ENCODE data around the gene ACVR1B.

Gene ACVR1B

DNA sequence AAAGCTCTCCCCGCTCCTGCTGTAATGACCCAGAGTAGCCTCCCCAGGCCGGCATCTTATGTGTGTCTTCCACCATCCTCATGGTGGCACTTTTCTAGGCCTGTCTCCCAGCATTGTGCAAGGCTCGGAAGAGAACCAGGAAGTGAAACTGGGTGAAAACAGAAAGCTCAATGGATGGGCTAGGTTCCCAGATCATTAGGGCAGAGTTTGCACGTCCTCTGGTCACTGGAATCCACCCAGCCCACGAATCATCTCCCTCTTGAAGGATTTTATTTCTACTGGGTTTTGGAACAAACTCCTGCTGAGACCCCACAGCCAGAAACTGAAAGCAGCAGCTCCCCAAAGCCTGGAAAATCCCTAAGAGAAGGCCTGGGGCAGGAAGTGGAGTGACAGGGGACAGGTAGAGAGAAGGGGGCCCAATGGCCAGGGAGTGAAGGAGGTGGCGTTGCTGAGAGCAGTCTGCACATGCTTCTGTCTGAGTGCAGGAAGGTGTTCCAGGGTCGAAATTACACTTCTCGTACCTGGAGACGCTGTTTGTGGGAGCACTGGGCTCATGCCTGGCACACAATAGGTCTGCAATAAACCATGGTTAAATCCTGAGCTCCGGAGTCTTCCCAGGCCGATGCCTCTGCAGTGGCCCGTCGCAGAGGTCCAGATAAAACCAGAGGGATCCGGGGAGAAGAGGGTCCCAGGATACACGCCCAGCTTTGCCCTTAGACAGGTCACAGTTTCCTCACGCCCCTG lies 28.6 kb upstream of the ACVR1B start:
- H3K36me3 ChIP-seq (ENCODE audit: insufficient read depth, low read length) = no peaks in the 10 kb centered on the region
- H2AFZ ChIP-seq (ENCODE audit: low read depth, low read length) = no peak overlapping the region
- peaks cover 27% of the 10 kb centered on the region for H3K27me3 ChIP-seq (ENCODE audit: insufficient read depth, low read length)
- no peak overlapping the region for H3K4me3 ChIP-seq (ENCODE audit: low read length)
- H3K4me1 ChIP-seq (ENCODE audit: insufficient read depth, low read length) = no peaks in the 10 kb centered on the region
- H3K9me3 ChIP-seq (ENCODE audit: low read length) = peaks cover 2% of the 10 kb centered on the region

DNA sequence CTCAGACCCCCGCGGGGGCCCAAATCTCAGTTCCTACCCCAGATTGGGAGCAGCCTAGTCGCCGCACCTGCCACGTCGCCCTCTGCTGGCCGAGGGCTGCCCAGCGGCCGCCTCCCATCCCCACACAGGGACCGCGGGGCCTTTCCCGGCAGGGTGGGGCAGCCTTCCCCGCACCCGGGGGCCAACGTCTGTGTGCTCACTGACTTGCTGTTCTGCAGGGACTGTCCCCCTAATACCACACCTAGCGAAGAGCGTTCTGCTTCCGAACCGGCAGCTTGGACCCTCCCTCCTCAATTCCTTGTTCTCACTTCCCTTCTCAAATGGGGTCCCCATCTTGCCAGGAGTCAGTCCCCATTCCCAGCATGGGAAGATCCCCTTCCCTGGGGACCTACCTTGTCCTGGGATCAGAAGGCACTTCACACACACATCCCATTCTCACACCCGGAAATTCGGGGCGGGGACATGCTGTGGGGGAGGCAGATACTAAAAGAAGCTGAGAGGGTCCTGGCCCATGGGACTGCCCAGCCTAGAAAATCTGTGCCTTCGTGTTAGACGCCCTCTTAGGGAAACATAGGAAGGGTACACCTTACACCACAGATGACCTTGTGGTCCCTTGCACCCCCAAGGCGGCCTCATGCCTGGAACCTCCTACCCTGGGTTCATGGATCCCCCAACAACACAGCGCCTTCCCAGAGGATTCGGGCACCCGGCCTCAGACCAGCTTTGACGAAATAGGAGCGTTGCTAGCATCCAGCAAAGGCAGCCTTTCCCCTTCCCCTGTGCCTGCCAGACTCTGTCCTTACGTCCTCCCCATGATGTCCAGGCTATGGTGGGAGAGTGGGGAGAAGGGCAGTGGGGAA lies 27.8 kb upstream of the ACVR1B start:
- Histone ChIP-seq H3K4me3 (ENCODE audit: low read length) (no peak overlapping the region), H3K4me1 (ENCODE audit: insufficient read depth, low read length) (no peaks in the 10 kb centered on the region), H3K27me3 (ENCODE audit: insufficient read depth, low read length) (peaks cover 27% of the 10 kb centered on the region), H3K9me3 (ENCODE audit: low read length) (peaks cover 2% of the 10 kb centered on the region), H3K36me3 (ENCODE audit: insufficient read depth, low read length) (no peaks in the 10 kb centered on the region), H2AFZ (ENCODE audit: low read depth, low read length) (no peak overlapping the region)

DNA sequence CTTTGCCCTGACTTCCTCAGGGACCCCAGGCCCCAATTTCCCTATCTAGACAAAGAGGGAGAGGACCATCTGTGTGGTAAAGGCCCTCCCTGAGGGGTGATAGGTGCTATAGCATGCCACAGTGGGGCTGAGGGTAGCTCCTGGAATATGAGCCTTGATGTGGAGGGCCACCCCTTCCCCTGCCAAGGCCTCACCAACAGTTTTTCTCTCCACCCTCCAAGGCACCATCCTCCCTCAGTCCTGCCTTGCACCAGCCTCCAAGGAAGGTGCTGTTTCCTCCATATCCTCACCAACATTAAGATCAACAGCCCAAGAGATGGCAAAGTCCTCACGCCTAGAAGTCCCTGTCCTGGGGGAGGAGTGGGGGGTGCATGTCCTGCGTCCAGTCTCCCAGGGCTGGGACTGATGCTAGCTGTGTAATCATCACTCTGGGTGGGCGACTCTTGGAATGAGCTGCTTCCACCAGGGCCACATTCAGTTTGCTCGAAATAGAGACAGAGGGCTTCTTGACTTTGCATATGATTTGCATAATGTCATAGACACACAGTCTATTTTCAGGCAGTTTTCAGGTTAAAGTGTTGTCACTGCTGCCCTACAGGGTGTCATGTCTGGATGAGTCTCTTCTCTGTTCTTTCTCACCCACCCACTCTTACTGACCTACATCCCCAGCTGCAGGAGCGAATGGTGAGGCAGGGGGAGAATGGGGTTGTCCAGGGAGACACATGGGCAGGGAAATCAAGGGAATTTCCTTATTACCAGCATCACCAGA lies 26.8 kb upstream of the ACVR1B start:
- H3K4me1 ChIP-seq (ENCODE audit: insufficient read depth, low read length) = no peaks in the 10 kb centered on the region
- no peak overlapping the region for H2AFZ ChIP-seq (ENCODE audit: low read depth, low read length)
- H3K4me3 ChIP-seq (ENCODE audit: low read length) = no peak overlapping the region
- H3K9me3 ChIP-seq (ENCODE audit: low read length) = peaks cover 2% of the 10 kb centered on the region
- H3K27me3 ChIP-seq (ENCODE audit: insufficient read depth, low read length) = peaks cover 27% of the 10 kb centered on the region
- H3K36me3 ChIP-seq (ENCODE audit: insufficient read depth, low read length) = no peaks in the 10 kb centered on the region

DNA sequence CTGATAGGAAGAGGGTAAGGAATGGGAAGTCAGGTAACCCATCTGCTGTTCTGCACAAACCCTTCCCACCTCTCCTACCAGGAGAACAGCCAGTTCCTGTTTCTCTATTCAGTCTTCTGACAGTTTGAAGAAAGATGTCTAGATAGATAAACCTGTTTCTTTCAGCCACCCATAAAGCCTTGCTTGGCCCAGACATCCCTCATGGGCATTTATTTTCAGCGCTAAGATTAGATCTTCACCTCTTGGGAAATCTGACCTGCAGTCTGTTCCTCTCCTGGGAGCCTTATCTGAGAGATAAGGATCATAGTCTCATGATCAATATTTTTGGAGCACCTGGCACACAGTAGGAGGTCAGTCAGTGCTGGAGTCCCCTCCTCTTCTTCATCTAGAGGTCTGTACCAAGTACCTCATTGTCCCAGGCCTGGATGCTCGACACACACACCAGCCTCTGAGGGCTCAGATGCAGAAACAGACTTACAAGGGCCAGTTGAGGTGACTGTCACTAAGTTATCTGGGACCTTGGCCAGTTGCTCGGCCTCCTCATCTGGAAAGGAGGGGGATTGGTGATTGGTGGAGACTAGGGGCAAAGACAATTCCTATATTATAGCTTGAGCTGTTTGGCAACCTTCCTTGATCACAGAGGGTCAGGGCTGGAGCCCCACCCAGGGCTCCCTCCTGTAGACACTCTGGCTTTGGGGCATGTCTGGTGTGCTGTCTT lies 26.0 kb upstream of the ACVR1B start:
- H3K9me3 ChIP-seq (ENCODE audit: low read length) = peaks cover 2% of the 10 kb centered on the region
- peaks cover 27% of the 10 kb centered on the region for H3K27me3 ChIP-seq (ENCODE audit: insufficient read depth, low read length)
- H3K36me3 ChIP-seq (ENCODE audit: insufficient read depth, low read length) = no peaks in the 10 kb centered on the region
- no peaks in the 10 kb centered on the region for H3K4me1 ChIP-seq (ENCODE audit: insufficient read depth, low read length)
- no peak overlapping the region for H2AFZ ChIP-seq (ENCODE audit: low read depth, low read length)
- no peak overlapping the region for H3K4me3 ChIP-seq (ENCODE audit: low read length)

DNA sequence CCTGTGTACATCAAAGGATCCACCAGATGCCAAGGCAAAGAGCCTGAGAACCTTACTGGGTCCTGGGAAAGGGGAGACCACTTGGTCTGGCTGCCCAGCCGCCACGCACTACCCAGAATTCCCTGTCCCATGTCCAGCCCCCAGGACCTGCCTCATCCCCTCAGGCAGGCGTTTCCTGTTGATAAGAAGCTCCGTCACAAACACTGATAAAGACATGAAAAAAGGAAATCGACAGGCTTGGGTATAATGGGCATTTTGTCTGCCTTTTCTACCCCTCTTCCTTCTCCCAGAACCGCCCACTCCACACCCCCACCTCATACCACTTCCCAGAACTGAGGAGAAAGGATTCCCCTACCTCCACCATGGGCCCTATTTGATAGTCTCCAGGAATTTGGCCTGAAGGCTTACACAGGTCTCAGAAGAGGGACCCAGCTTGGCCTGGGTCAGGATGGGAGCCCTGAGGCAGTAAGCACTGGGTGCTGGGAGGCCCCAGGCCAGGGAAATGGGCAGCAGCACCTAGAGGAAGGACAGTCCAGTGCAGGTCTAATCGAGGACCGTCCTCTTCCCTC lies 25.4 kb upstream of the ACVR1B start:
- Histone ChIP-seq H3K4me1 (ENCODE audit: insufficient read depth, low read length) (no peaks in the 10 kb centered on the region), H3K27me3 (ENCODE audit: insufficient read depth, low read length) (peaks cover 27% of the 10 kb centered on the region), H3K9me3 (ENCODE audit: low read length) (peaks cover 2% of the 10 kb centered on the region), H3K4me3 (ENCODE audit: low read length) (no peak overlapping the region), H3K36me3 (ENCODE audit: insufficient read depth, low read length) (no peaks in the 10 kb centered on the region), H2AFZ (ENCODE audit: low read depth, low read length) (no peak overlapping the region)

DNA sequence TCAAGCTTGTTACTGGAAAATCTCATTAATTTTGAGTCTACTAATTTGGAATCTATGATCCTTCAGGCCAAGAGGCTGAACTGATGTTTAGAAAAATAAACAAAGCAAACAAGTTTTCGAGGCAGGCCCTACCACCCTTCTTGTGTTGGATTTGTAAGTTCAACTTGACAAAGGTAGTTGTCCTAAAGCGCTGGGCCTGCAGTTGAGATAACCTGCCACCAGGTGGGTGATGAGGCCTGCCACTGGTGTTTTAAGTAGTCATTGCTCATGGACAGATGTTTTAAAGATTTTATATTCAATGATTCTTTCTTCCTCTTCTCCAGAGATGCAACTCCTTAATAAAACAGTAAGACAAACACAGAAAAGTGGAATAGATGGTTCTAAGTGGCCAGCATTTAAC lies 24.8 kb upstream of the ACVR1B start:
- Histone ChIP-seq H3K9me3 (ENCODE audit: low read length) (peaks cover 2% of the 10 kb centered on the region), H2AFZ (ENCODE audit: low read depth, low read length) (no peak overlapping the region), H3K27me3 (ENCODE audit: insufficient read depth, low read length) (peaks cover 27% of the 10 kb centered on the region), H3K4me1 (ENCODE audit: insufficient read depth, low read length) (no peaks in the 10 kb centered on the region), H3K4me3 (ENCODE audit: low read length) (no peak overlapping the region), H3K36me3 (ENCODE audit: insufficient read depth, low read length) (no peaks in the 10 kb centered on the region)

DNA sequence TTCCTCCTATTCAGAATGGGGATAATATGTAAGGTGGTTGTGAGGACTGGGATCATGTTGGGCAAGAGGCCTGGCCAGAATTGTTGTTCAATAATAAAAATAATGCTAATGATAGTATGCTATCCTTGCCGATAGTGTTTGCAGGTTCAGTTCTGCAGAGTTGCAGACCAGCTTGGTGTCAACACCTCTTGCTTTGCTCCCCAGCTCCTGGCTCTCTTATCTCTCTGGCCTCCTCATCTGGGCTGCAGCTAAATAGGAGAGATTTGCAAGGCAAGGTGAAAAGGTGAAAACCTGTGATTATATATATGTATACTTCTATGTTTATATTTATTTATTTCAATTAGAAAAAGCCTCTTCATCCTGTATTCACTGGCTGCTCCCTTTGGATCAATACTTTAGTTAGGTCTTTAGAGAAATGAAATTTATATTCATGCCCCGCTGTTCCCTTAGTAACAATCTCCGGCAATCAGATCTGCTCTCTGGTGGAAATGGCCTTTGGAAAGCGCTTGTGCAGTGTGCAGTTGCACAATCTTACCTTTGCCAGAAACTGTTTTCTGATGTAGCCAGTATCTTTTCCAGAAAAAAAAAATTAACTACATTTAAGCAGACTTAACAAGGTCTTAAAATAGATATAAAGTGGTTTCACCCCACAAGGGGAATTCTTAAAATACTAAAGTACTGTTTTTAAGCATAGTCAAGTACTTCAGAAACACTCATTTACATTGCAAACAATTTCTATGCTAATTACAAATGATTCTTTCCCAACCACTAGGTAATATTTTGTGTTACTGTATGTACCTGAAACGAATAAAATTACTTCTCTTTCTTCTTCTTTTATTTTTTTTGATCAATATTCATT lies 19.1 kb upstream of the ACVR1B start:
- Histone ChIP-seq H3K4me3 (ENCODE audit: low read length) (no peak overlapping the region), H3K9me3 (ENCODE audit: low read length) (no peaks in the 10 kb centered on the region), H2AFZ (ENCODE audit: low read depth, low read length) (no peak overlapping the region), H3K4me1 (ENCODE audit: insufficient read depth, low read length) (peaks cover under 1% of the 10 kb centered on the region), H3K27me3 (ENCODE audit: insufficient read depth, low read length) (peaks cover 8% of the 10 kb centered on the region), H3K36me3 (ENCODE audit: insufficient read depth, low read length) (no peaks in the 10 kb centered on the region)

DNA sequence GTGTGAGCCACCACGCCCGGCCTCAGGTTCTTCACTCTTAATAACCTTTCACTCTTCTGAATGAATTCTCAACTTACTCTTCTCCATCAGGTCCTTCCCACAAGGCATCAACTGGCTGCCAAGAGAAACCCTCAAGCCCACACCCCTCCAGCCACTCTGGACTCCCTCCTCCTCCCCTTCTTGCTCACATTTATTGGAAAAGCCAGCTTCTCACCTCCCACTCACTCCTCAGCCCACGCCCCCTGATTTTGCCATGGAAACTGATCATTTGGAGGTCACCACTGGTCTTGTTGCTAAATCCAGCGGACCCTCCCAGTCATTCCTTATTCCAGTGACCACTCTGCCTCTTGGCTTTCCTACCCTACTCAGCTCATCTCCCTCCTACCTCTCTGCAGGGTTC lies 17.4 kb upstream of the ACVR1B start:
- H3K9me3 ChIP-seq (ENCODE audit: low read length) = no peaks in the 10 kb centered on the region
- peaks cover 8% of the 10 kb centered on the region for H3K27me3 ChIP-seq (ENCODE audit: insufficient read depth, low read length)
- H3K36me3 ChIP-seq (ENCODE audit: insufficient read depth, low read length) = no peaks in the 10 kb centered on the region
- H2AFZ ChIP-seq (ENCODE audit: low read depth, low read length) = no peak overlapping the region
- H3K4me3 ChIP-seq (ENCODE audit: low read length) = no peak overlapping the region
- H3K4me1 ChIP-seq (ENCODE audit: insufficient read depth, low read length) = peaks cover 9% of the 10 kb centered on the region

DNA sequence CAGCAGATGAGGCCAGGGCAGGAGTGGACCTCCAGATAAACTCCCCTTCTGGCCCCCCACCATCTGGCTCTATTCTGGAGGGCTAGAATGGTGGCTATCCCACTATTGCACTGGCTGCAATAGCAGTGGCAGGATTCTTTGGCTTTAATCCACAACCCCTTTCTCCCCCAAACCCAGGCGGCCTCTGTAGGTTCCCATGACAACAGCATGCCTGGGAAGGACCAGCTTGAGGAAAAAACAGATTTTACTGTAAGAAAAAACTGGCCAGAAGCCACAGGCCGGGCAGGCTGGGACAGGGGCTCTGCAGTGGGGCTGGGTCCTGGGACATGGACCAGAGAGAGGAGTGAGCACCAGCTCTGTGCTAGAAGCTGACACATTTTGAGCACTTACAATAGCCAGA lies 13.6 kb upstream of the ACVR1B start:
- no peaks in the 10 kb centered on the region for H3K9me3 ChIP-seq (ENCODE audit: low read length)
- no peak overlapping the region for H2AFZ ChIP-seq (ENCODE audit: low read depth, low read length)
- H3K4me3 ChIP-seq (ENCODE audit: low read length) = no peak overlapping the region
- peaks cover 5% of the 10 kb centered on the region for H3K27me3 ChIP-seq (ENCODE audit: insufficient read depth, low read length)
- no peaks in the 10 kb centered on the region for H3K36me3 ChIP-seq (ENCODE audit: insufficient read depth, low read length)
- peaks cover 9% of the 10 kb centered on the region for H3K4me1 ChIP-seq (ENCODE audit: insufficient read depth, low read length)

DNA sequence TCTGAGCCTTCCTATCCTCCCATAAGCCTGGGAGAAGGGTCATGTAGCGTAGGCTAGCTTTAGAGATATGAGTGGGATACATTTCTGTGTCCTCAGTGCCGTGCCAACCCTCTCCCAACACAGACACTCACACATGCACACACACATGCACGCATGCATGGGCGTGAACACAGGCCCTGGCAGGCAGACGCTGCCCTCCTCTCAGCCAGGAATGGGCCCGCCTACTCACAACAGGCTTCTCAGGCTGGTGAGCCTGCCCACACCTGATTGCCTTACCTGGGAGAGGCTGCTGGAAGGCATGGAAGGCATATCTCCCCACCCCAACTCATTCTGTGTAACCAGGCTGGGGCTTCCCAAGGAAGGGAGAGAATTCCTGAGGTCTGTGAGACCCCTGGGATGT lies 12.8 kb upstream of the ACVR1B start:
- Histone ChIP-seq H3K27me3 (ENCODE audit: insufficient read depth, low read length) (peaks cover 8% of the 10 kb centered on the region), H2AFZ (ENCODE audit: low read depth, low read length) (no peak overlapping the region), H3K4me1 (ENCODE audit: insufficient read depth, low read length) (peaks cover 9% of the 10 kb centered on the region), H3K9me3 (ENCODE audit: low read length) (peaks cover 2% of the 10 kb centered on the region), H3K36me3 (ENCODE audit: insufficient read depth, low read length) (no peaks in the 10 kb centered on the region), H3K4me3 (ENCODE audit: low read length) (no peak overlapping the region)

DNA sequence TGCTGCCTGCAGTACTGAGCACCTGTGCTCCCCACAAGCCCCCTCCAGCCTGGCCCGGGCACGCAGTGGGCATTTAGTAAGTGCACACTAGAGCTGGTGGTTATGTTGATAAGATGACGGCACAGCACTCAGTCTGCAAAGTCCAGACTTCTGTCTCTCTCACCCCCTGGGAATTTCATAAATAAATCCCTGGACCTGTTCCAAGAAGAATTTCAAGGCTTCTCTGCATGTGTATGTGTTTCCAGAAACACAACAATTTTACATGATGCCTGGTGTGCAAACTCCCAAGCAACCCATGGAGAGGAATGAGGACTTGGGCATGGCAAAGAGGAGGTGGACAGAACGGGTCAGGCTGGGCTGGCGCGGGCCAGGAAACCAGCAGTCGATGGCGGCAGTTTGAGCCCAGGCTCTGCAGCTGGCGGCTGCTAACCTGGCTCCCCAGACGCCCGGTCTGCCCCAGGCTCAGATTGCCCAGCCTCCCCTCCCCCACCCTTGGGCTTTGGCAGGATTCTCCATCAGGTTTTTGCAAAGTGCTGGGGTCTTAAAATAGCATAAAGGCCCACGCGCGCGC lies 10.4 kb upstream of the ACVR1B start:
- Histone ChIP-seq H3K36me3 (ENCODE audit: insufficient read depth, low read length) (no peaks in the 10 kb centered on the region), H3K27me3 (ENCODE audit: insufficient read depth, low read length) (peaks cover 3% of the 10 kb centered on the region), H3K4me1 (ENCODE audit: insufficient read depth, low read length) (peaks cover 9% of the 10 kb centered on the region), H3K4me3 (ENCODE audit: low read length) (no peak overlapping the region), H3K9me3 (ENCODE audit: low read length) (peaks cover 7% of the 10 kb centered on the region), H2AFZ (ENCODE audit: low read depth, low read length) (no peak overlapping the region)

Data from neuron (in vitro differentiated cells).